OCI-LY7 (cell line): ENCODE data around the gene TET3.

Experiments
- EZH2phosphoT487 ChIP-seq: fragments of 200-600 bp; sonication (generic); IDR thresholded peaks from 2 replicates; pipeline ENCODE4 v1.6.1; 2018; ENCODE audit warnings: low read depth, borderline replicate concordance, mild to moderate bottlenecking, mixed run types, antibody characterized with exemption, low read length, moderate library complexity, mixed read lengths
- TF ChIP-seq, protein P1 (sequence below): fragments of 200-600 bp; sonication (generic); conservative IDR thresholded peaks from 2 replicates; pipeline ENCODE4 v1.5.1; 2014; ENCODE audit warnings: mild to moderate bottlenecking, antibody characterized with exemption, low read length, moderate library complexity, mixed read lengths

GRCh38 chr2:73987109-73987947 is 2.6 kb downstream of the TET3 start:
- TF ChIP-seq, protein P1, sequence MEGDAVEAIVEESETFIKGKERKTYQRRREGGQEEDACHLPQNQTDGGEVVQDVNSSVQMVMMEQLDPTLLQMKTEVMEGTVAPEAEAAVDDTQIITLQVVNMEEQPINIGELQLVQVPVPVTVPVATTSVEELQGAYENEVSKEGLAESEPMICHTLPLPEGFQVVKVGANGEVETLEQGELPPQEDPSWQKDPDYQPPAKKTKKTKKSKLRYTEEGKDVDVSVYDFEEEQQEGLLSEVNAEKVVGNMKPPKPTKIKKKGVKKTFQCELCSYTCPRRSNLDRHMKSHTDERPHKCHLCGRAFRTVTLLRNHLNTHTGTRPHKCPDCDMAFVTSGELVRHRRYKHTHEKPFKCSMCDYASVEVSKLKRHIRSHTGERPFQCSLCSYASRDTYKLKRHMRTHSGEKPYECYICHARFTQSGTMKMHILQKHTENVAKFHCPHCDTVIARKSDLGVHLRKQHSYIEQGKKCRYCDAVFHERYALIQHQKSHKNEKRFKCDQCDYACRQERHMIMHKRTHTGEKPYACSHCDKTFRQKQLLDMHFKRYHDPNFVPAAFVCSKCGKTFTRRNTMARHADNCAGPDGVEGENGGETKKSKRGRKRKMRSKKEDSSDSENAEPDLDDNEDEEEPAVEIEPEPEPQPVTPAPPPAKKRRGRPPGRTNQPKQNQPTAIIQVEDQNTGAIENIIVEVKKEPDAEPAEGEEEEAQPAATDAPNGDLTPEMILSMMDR: no peak
- no peak for TF ChIP-seq EZH2phosphoT487
